Iris pigment epithelial cell (primary cell): ENCODE results near the gene GRAMD1C.

Experiments used
- DNase-seq: peaks from one replicate; pipeline ENCODE4 v3.0.0-alpha.2; 2011; ENCODE audit warnings: low read depth

The GRAMD1C gene

DNA sequence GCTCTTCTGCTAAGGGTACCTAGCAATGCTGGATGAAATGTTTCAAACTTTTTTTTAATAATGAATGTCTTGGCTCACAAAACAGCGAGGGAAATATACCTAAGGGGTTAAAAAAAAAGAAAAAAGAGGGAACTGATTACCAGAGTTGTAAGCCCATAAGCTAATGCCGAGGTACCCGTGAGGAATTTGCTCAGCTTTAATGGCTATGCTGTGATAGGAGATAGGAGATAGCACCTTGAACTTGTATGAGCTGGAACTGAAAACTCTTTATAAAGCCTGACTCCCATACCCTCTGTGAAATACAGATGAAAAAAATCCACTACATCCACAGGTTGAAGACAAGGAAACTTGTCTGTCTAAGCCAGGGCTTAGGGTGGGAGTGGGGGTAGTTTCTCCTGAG is 13.9 kb downstream of the GRAMD1C start:
- no peak for DNase-seq

GRCh38 chr3:113867506-113867905 is 28.9 kb downstream of the GRAMD1C start:
- peak; percentile 62 for DNase-seq

GRCh38 chr3:113873293-113873692 is 34.7 kb downstream of the GRAMD1C start:
- DNase-seq, result no peak

DNA sequence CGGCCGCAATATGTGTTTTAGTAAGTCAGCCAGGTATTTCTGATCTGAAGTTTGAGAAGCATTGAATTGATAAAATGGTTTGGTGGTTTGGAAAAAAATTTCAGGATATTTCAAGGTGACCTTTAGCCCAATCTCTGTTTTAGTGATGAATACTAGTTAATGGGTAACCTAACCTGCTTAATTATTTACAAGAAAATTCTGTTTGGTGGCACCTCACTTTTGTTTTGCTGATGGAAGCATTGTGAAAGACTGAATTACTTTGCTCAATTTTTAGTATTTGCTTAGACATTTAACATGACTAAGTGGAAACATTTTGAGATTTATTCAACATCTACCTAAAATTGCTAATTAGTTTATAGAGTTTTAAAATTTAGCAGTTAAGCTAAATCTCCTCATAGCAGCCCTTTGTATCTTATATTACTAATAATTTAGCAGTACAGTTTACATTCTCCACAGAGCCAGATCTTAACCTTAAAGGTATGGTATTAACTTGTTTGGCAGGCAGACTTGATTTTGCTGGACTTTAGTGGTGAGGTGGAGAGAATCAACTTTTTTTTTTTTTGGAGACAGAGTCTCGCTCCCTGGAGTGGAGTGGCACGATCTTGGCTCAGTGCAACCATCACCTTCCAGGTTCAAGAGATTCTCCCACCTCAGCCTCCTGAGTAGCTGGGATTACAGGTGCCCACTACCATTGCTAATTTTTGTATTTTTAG is 35.4 kb downstream of the GRAMD1C start:
- no peak for DNase-seq

DNA sequence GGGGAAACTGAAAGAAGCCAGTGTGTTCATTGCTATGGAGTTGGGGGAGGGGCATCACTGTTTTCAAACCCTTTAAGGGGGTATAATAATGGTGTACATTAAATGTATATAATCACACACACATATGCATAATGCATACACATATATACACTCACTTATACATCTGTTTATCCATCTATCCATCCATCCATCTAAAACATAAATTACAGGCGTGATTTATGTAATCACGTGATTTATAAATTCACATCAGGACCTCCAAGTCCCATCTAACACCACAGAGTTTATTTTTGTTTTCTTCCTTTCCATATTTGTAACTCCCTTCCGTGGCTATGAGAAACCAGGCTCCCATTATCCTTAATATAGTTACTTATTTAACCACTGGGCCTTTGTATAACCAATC is 39.8 kb downstream of the GRAMD1C start:
- DNase-seq, result no peak

- no peak for DNase-seq
Measured at GRCh38 chr3:113885050-113885449, 46.5 kb downstream of the GRAMD1C start.

- no peak for DNase-seq
Measured at GRCh38 chr3:113890256-113890900, 51.8 kb downstream of the GRAMD1C start.

DNA sequence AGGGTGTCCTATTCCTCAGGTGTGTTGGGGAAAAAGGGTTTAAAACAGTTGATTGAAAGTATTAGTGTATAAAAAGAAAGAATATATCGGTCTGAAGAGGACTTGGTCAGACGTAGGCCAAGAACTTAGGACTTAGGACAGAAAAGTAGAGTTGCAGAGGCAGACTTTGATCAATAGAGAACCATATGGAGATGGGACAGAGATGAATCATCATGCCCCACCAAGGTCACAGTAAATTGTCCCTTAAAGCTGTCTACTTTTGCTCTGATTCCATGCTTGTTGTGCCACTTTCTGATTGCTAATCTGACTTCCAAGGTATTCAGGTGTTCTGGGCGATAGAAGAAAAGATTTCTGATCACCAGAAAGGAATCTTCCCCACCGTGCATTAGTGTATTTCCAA is 56.3 kb downstream of the GRAMD1C start:
- DNase-seq, result no peak

GRCh38 chr3:113895964-113896363 is 57.4 kb downstream of the GRAMD1C start:
- DNase-seq, result no peak

GRCh38 chr3:113896930-113897329 is 58.3 kb downstream of the GRAMD1C start:
- no peak for DNase-seq

DNA sequence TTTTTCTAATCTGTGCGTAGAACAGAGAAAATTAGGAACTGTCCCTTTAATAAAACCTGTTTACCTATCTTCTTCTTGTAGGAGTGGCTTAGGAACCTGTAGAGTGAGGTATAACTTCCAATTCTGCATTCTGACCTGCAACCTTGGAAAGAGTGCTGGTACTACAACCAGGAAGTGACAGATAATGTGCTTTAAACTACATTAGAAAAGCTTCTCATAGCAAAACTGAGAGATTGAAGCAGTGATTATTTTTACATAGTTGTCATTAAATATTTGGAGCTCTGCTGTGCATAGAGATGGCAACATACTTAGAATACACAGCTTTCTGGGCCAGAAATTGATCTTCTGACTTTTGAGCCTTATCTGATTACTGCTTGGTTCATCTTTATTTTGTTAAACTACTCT is 58.8 kb downstream of the GRAMD1C start:
- no peak for DNase-seq

- DNase-seq, result peak; percentile 80
Measured at GRCh38 chr3:113898892-113899291, 60.3 kb downstream of the GRAMD1C start.

DNA sequence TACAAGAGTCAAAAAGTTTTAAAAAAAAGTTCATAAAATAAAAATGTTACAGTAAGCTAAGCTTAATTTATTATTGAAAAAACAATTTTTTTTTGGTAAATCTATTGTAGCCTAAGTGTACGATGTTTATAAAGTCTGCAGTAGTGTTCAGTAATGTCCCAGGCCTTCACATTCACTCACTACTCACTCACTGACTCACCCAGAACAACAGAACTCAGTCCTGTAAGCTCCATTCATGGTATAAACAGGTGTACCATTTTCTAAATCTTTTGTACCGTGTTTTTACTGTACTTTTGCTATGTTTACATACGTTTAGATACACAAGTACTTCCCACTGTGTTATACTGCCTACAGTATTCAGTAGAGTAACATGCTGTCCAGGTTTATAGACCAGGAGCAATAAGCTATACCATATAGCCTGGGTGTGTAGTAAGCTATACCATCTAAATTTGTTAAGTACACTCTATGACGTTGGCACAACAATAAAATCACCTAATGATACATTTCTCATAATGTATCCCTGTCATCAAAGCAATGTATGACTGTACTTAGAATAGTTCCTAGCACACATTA is 68.1 kb downstream of the GRAMD1C start:
- no peak for DNase-seq

DNA sequence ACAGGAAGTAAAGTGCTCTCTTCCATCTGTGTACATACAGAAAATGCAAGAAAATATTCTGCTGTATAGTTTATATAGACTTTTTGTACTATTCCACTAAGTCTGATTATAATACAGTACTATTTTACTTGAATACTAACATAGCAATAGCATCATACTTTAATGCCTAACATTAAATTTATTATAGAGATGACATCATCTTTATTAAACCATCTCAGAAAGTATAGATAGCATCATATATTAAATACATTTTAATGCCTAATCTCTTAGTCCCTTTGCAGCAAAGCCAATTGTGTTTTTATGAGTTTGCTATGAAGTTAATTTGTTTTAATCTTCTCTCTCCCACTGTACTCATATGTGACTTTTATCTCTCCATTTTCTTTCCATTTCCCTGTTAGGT is 69.5 kb downstream of the GRAMD1C start:
- DNase-seq, result no peak

DNA sequence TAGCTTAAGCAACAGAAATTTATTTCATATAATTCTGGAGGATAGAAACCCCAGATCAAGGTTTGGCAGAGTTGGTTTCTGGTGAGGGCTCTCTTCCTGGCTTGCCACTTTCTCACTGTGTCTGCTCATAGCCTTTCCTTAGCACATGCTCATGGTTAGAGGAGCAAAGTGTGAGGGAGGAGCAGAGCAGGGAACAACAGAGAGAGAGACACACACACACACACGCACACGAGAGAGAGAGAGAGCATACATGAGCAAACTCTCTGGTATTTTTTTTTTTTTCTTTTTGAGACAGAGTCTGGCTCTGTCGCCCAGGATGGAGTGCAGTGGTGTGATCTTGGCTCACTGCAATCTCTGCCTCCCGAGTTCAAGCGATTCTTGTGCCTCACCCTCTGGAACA is 72.4 kb downstream of the GRAMD1C start:
- peak; percentile 9 for DNase-seq

DNA sequence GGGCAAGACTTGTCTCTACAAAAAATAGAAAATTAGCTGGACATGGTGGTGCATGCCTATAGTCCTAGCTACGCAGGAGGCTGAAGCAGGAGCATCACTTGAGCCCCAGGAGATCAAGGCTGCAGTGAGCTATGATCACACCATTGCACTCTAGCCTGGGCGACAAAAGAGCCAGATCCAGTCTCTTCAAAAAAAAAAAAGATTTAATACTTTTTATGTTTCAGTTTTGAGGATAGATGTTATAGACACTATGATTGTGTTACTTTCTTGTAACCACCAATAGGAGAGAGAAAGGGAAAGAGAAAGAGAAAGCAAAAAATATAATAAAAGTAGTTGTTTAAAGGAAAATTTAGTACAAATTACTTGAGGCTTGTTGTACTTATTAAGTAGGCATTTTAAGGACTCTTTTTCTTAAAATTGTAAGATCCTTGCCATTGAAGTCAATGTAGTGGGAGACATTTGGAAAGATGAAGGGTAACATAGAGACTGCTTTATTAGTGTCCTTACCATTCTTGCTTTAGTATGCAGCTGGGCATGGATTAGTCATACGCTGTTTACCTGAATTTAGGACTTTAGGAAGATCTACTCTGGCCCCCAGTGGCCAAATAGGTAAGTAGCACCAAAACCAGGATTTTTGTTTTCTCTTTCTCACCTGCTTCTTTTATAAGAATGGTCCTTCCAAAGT is 74.1 kb downstream of the GRAMD1C start:
- DNase-seq, result peak; percentile 66

- peak; percentile 71 for DNase-seq
Measured at GRCh38 chr3:113914646-113915045, 76.1 kb downstream of the GRAMD1C start.

DNA sequence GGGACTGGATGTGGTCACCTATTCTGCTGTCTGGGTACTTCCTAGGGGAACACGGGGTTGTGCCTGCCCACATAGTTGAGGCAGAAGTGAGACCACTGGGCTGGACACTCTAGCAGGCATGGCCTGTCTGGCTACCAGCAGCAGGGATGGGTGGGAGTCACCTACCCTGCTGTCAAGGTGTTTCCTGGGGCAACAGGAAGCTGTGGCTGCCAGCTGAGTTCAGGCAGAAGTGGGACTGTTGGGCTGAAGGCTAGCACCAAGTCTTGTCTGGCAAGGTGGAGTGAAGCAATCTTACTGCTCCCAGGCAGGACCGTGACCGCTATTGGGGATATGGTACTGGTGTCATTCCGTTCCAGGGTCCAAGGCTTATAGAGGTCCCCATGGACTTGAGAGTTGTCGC is 89.0 kb downstream of the GRAMD1C start:
- DNase-seq, result no peak

DNA sequence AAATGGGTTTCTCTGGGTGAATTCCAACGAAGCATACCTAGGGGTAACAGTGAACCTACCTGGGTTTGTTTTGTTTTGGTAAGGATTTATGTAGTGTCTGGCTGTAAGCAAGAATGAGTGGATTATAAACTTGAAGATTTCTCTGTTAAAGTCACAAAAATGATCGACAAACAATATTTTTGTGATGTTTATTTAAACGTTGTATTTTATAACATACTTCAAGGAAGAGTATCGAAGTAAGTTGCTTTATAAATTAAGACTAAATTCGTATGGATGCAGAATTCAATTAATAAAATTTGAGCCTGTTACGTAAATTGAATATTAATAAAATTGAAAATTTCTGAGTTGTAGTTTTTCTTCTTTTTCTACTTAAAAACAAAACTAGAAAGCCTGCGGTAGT is 108.2 kb downstream of the GRAMD1C start:
- no peak for DNase-seq

DNA sequence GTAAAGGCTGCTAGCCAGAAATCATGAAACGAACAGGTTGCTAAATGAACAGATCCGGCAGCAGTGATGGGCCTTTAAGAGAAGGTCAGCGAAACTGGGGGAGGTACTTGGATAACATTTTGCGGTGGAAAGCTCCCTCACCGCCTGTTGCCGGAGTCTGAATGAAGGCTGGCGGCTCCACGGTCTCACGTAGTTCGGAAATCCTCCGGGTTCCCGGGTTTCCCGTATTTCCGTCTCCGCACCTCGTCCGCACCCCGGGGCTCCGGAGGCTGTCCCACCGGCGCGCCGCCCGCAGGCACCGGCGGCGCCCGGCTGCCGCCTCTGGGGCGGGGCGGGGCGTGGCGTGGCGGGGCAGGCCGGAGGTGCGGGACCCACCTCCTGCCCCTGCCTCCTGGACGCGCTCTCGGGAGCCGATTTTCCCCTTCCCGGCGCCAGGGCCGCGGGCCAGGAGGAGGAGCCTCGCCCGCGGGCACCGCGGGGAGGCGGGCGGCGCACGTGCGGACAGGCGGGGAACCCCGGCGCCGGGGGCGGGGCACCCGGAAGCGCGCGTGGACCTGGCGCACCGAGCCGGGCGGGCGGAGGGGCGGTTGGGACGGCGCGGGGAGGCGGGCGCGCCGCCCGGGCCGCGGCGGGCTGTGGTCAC is 108.9 kb downstream of the GRAMD1C start, which contains the start of gene ZDHHC23:
Gene ZDHHC23 (plus strand): TSS at position 642 of the 643 bp plus-strand sequence. CDS start 790 bp downstream, outside the sequence.
- DNase-seq, result peak; percentile 49

GRCh38 chr3:113948015-113948917 is 109.7 kb downstream of the GRAMD1C start:
- DNase-seq, result no peak
